Fibroblast of skin of right quadriceps (primary cell): ENCODE measurements around the gene TNFRSF1B.
A peak's percentile ranks its signal among the peaks of the same experiment; 100 is the strongest.

Experiments
- DNase-seq: peaks from one replicate; pipeline ENCODE4 v3.0.0-alpha.2; 2013

TNFRSF1B gene

GRCh38 chr1:12166834-12167492 lies at the start of gene TNFRSF1B:
TSS of gene TNFRSF1B (plus strand) at chr1:12166991. CDS start at chr1:12167092, 101 bp downstream.
- no peak for DNase-seq

GRCh38 chr1:12121212-12122003 lies 45.4 kb upstream of the TNFRSF1B start:
- DNase-seq = peak; percentile 42

GRCh38 chr1:12123172-12123571 lies 43.6 kb upstream of the TNFRSF1B start:
- DNase-seq = no peak

- peak; percentile 52 for DNase-seq
Observed at GRCh38 chr1:12124693-12125421, 41.9 kb upstream of the TNFRSF1B start.

GRCh38 chr1:12125422-12126355 lies 41.1 kb upstream of the TNFRSF1B start:
- DNase-seq = no peak

GRCh38 chr1:12126781-12127180 lies 40.0 kb upstream of the TNFRSF1B start:
- no peak for DNase-seq

- no peak for DNase-seq
Observed at GRCh38 chr1:12127206-12127810, 39.5 kb upstream of the TNFRSF1B start.

- no peak for DNase-seq
Observed at GRCh38 chr1:12128120-12128519, 38.7 kb upstream of the TNFRSF1B start.

GRCh38 chr1:12129624-12130023 lies 37.2 kb upstream of the TNFRSF1B start:
- DNase-seq = no peak

- DNase-seq = no peak
Observed at GRCh38 chr1:12130466-12131130, 36.2 kb upstream of the TNFRSF1B start.

- DNase-seq = no peak
Observed at GRCh38 chr1:12132078-12132477, 34.7 kb upstream of the TNFRSF1B start.

- no peak for DNase-seq
Observed at GRCh38 chr1:12134716-12135115, 32.1 kb upstream of the TNFRSF1B start.

- DNase-seq = no peak
Observed at GRCh38 chr1:12135612-12136011, 31.2 kb upstream of the TNFRSF1B start.

- DNase-seq = no peak
Observed at GRCh38 chr1:12136916-12137610, 29.7 kb upstream of the TNFRSF1B start.

- no peak for DNase-seq
Observed at GRCh38 chr1:12138196-12139168, 28.3 kb upstream of the TNFRSF1B start.

GRCh38 chr1:12140016-12140415 lies 26.8 kb upstream of the TNFRSF1B start:
- DNase-seq = no peak

GRCh38 chr1:12140515-12141162 lies 26.2 kb upstream of the TNFRSF1B start:
- no peak for DNase-seq

GRCh38 chr1:12141163-12141850 lies 25.5 kb upstream of the TNFRSF1B start:
- DNase-seq = no peak
